ENCODE results near the gene THSD4. TPM values are rescaled to one million over a fixed set of nuclear protein-coding genes. Genes with fewer than 3 reads are reported as not detected.
A peak's percentile ranks its signal among the peaks of the same experiment; 100 is the strongest.

THSD4 gene
- polyA plus RNA-seq, 3 donors, result 29.8 to 31.9 (median 30.7) TPM

DNA sequence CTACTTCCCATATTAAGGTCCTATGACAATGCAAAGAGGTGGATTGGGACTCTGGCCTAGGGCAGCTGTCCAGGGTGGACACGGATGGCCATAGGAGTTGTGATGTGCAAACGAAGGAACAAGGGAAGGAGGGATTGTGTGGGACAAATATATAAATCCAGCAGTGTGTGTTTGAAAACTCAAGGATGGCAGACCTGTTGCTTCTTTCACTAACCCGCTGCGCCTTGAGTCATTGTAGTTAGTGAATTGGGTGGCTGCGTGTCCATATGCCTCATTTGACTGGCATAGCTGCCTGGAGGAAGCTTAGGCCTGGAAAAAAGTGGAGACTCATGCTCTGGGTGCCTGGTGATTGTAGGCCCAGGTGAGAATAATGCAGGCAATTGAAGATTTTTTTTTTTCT, 334.7 kb downstream of the THSD4 start:
- DNase-seq, result no peak

DNA sequence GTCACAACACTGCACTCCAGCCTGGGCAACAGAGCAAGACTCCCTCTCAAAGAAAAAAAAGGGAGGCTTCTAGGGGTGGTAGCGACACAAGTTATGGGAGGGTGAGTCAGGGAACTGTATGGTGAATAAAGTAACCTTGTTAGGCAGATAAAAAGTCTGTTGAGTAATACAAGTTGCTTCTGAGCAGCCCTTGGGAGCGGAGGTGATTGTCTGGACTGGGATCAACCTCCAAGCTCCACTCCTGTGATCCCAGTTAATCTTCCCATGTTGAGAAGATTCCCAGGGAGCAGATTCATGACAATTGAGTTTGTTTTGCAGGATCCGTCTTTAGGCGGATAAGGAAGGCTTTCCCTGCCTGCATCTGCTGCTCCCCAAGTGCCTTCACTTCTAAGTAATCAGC, 335.9 kb downstream of the THSD4 start:
- no peak for DNase-seq

DNA sequence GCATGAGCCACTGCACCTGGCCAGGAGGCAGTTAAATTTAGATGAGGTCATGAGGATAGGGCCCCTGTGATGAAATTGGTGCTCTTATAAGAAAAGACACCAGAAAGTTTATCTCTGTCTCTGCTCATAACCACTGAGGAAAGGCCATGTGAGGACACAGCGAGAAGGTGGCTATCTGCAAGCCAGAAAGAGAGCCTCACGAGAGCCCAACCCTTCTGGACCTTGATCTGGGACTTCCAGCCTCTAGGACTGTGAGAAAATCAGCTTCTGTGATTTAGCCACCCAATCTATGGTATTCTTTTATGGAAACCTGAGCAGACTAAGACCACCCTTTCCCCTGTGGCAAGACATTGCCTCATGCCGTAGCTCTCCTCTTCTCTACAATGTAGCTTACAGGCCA, 337.6 kb downstream of the THSD4 start:
- DNase-seq, result no peak

DNA sequence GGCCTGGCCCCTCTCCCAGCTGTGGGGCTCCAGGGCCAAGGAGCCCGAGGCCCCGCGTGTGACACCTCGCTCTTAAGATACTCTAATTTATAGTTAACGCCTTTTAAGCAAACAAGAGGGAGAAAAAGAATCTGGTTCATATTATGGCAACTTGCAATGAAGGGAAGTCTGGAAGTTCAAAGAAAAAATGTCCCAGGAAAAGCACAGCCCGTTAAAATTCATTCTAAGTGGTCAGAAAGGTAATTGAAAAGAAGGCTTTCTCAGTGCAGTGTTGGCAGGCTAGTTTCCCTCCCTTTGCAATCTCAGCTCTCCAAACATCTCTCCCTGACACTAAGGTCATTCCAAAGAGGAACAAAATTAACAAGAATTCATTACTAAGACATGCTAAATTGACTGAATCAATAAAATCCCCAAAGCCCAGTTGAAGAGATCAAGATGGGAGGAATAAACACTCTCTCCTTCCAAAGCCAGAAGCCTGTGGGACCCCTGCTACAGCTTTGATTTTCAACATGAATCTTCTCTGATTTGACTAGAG, 339.3 kb downstream of the THSD4 start:
- no peak for DNase-seq

DNA sequence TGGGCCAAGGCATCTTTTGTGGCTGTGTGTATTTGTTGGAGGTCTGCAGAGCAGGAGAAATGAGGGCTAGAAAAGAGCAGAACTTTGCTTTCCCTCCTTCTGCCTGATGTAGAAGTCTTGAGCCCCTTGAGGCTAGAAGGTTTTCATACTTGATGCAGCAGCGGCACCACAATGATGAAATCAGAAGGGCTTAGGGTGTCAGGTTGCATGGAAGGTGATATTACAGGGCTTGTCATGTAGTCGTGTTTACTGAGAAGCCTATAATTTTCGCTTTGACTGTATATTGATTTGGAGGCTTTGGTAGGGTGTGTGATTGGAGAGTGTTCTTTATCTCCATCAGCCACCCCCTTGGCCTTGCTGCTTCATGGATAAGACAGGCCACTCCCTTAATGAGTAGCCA, 339.8 kb downstream of the THSD4 start:
- no peak for DNase-seq

DNA sequence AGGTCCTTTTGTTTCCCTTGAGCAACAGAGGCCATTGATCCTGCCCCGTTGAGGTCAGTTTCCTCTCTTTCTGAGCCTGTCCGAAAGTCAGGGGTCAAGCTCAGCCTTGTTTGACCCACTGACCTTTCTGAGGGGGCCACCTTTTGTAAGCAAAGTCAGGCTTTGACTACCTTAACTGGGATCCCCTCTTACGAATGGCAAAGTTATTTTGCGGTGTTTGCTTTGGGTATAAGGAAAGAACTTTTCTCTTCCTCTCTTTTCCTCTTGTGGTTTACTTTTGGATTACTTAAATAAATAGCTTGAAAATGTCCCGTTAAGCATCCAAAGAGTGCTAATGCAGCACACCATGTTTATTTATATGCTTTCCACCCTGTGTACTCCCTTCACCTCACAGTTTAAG, 340.6 kb downstream of the THSD4 start:
- no peak for DNase-seq

DNA sequence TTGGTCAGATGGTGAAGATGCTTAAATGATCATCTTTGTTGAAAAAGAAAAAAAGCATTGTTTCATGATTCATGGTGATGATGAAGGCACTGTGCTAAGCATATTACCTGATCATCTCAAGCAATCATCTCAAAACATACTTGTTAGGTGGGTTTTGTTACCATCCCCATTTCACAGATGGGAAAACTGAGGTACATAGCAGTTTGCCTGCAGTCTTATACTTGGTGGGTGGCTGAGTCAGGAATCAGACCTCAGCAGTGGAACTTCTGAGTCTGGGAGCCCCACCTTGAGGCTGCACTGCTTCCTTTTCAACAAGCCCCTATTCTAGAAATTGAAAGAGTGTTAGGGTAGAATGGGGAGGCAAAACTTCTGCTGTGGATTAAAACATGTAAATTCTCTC, 341.1 kb downstream of the THSD4 start:
- no peak for DNase-seq

DNA sequence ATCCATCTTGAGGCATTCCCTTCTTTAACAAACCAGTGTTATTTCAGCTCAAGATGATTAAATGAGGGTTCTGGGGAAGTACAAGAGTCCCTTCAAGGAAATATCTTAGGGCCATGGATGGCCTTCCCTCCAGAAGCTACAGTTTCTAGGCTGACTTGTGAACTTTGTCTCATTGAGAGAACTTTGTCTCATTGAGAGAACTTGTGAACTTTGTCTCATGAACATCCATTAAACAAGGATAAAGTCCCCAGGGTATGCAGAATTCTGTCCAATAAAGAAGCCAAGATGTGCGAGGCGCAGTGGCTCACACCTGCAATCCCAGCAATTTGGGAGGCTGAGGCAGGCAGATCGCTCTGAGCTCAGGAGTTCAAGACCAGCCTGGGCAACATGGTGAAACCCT, 341.5 kb downstream of the THSD4 start:
- no peak for DNase-seq

DNA sequence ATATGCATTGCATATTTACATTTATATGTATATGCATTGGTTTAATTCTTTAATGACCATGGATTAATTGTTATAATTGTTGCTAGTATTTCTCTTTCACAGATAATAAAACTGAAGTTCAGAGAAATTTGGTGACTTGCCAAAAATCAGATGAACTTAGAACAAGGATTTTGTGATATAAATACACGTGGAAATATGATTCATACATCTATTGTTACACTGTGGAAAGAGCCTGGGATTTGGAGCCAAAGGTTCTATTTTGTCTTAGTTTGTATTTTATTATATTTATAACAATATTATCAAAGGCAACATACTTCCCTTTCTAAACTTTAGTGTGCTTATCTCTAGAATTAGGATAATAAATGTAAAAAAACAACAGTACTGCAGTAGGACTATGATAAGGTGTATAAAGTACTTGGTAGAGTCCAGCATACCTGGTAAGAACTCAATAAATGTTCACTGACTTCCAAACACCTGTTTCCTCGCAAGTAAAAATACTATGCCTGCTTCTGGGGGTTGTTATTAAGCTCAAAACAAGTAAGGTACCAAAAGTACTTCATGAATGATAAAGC, 342.9 kb downstream of the THSD4 start:
- no peak for DNase-seq

DNA sequence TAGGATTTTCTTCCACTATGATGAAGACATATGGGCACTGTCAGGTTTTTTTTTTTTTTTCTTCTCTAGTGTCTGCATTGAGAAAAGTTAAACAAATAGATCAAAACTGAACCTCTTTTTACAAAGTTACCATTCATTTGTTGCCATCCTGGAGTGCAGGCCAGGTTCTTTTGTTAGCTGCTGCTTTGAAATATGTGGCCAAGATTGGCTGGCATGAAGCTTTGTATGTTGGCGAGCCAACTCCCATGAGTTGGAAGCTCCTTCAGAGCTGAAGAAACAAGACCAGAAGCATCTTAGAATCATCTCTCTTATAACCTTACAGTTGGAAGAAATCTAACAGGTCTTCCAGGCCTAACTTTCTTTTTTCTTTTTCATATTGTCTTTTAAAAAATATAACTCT, 346.5 kb downstream of the THSD4 start:
- DNase-seq, result no peak

DNA sequence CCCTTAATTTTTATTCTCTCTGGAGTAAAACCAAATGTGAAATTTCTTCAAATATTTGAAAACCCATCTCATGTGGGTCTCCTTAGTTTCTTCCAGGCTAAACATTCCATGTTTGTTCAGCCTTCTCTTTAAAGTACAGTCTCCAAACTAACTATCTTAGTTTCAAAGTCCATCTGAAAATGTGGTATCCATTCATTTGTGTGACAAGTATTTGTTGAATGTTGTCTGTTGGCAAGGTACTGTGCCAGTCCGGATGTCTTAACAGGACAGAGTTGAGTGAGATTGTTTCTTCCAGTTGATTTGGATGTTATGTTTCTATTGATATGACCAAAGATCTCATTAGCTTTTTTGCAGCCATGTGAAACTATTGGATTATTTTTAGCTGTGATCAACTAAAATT, 347.4 kb downstream of the THSD4 start:
- no peak for DNase-seq

DNA sequence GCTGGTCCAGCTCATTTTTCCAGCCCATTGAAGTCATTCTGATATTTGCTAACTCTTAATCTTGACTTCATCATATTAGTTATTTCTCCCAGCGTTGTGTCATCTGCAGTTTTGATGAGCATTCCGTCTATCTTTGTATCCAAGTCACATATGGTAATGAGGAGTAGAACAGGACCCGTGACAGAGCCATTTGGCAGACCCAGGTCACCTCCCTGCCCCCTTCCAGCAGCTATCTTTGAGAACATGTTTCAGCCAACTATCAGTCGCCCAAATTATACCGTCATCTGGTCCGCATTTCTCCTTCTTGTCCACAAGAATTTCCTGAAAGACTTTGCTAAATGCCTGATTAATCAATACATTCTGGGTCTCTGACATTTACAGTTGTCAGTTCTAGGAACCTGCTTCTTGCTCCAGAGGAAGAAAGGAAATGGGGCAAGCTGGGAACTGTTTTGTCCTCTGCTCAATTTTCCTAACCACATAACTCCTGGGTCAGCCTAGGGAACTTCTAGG, 347.9 kb downstream of the THSD4 start:
- no peak for DNase-seq

DNA sequence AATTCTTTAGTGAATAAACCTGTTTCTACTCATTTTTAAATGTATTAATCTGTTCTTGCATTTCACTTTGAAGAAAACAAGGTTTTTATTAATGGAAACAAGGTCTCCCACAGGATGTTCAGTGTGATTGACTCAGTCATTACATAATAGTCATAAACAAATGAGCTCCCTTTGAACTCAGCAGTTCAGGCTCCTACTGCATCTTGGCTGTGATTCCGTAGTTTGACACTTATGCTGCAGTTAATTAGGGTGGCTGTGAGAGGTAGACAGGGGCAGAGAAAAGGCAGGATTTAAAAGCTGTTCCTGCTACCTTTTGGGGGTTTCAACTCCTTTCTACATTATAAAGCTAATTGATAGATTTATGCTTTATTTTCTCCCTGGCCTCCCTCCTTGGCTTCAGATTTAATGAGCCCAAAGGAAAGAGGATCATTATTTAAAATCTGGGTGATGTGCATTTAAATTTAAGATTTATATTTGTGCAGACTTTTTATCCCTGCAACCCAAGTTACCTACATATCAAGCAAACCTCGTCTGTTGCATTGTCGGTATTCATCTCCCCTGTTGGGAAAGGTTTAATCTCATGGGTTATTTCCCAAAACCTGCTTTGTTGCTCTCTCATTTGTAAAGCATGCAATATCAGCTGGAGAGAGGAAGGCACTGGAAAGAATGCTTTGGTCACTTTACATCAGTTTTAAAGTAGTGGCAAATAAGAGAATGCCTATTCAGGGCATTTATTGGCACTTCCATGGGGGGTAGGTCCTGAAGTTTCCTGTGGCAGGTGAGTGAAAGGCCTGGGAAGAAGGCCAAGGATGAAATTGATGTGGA, 350.1 kb downstream of the THSD4 start:
- DNase-seq, result peak; percentile 19

DNA sequence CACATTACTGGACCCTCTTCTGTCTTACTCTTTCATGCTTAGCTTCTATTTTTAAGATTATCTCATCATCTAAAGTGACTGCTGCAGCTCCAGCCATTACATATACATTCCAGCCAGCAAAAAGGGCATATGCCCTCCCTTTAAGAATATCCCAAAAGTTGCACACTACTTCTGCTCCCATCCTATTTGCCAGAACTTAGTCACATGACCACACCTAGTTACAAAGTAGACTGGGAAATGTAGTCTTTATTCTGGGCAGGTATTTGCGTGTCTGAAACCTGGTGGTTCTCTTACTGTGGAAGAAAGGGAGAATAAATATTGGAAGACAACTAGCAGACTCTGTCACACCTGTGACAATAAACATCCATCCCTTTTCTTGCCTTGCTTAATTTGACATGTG, 353.4 kb downstream of the THSD4 start:
- DNase-seq, result no peak

DNA sequence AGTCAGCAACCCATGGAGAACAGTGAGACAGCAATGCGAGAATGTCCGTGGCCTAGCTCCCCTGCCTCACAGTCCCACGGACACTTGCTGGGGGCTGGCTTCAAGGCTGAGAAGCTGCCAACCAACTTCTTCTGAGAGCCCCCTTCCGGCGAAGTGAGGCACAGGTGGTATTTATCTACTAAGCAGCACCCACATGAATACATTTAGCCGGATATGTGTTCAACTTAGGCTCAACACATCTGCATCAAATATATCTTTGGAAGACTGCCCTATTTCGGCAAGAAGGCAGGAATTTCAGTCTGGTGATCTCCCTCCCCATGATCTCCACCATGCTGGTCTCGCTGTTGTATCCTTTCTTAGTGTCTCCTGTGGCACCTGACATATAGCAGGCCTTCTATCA, 354.1 kb downstream of the THSD4 start:
- DNase-seq, result no peak

DNA sequence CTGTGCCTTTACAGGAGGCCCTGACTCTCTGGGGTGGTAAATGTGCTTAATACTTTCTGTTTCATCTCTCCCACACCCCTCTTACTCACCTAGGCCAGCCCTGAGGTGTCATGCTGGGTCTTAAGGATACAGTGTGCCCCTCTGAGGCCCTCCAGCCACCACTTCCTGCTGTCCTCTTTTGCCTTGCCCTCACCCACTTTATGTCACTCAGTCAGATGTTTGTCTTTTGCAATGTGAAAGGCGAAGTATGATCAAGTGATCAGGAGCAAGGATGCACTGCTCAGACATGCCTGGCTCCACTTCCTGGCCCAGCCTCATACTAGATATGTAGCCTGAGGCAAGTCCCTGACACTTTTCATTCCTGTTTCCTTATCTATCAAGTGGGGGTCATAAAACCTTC, 356.1 kb downstream of the THSD4 start:
- DNase-seq, result no peak

DNA sequence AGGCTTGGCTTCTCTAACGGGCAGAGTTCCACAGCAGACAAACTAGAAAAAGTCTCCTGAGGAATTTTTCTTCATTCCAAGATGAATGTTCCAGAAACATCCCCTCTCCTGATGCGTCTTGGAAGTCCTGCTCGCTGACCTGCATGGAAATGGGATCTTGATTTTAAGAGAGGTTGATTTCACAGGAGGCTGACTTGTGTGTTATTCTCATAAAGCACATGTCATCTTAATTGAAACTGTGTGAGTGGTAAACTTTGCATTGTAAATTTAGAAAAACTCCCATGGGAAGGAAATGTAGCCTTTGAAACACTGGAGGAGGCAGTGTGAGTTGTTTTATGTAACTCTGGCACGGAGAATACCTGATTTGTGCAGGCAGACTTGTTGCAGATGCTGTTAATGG, 357.3 kb downstream of the THSD4 start:
- DNase-seq, result no peak

DNA sequence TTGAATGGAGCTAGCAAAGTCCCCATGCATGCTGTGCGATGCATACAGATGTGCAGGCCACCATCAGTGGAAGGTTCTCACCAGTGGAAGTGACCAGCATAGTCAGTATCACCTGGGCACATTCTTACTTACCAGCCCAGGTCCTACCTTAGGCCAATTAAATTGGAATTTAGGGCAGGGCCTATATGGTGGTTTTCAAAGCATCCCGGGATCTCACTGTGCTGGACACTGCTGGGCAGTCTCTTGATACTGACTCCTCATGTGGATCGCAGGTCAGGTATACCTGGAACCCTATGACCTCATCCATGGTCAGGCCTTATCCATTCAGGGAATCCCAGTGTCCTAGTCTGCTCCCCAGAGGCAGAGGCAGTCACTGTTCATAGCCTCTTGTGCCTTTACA, 358.5 kb downstream of the THSD4 start:
- DNase-seq, result no peak

DNA sequence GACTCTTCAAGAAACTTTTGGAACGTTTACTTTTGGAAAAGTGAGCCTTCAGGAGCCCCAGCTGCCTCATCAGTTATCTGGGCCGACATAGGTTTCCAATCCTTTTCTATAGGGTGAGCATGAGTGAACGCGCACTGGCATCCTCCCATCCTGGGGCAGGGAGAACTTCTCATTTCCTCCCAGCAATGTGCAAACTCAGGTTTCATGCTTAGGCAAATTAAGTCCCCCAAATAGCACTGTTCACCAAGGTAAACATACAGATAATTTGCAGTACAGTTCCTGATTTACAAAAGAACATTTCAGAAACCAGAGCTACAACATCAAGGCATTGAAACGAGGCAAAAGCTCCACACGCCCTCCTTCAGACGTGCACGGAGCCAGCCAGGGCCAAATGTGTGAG, 361.6 kb downstream of the THSD4 start:
- DNase-seq, result no peak

DNA sequence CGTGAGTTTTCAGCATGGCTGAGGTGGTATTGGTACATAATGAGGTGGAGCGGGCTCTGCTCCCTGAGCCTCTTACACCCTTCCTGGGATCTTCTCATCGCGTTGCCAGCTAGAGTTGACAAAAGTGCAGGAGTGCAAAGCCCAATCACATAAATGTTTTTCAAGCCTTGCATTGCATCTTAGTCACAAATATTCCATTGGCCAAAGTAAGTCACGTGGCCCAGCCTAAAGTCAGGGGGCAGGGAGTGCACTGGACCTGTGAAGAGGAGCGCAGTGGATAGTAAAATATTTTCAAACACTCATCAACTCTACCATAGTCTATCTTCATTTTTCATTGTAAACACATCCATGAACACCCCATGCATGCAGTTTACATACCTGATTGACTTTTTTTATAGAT, 365.3 kb downstream of the THSD4 start:
- no peak for DNase-seq

DNA sequence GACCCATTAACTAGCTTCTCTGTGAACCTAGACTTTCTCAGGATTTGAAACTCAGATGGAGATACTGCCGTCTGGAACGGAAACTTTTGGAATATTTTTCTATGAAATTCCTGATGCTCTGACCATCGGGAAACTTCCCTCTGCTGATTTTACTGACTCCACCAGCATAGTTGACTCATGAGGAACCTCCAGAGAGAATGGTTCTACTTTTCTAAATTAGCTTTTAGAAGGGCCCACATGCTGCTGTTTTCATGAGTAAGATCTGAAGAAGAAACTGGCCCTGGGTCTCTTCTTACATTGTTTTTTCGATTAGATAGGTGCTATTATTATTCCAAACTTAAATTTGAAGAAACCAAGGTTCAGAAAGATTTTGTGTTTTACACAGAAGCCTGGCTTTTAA, 368.8 kb downstream of the THSD4 start:
- no peak for DNase-seq

DNA sequence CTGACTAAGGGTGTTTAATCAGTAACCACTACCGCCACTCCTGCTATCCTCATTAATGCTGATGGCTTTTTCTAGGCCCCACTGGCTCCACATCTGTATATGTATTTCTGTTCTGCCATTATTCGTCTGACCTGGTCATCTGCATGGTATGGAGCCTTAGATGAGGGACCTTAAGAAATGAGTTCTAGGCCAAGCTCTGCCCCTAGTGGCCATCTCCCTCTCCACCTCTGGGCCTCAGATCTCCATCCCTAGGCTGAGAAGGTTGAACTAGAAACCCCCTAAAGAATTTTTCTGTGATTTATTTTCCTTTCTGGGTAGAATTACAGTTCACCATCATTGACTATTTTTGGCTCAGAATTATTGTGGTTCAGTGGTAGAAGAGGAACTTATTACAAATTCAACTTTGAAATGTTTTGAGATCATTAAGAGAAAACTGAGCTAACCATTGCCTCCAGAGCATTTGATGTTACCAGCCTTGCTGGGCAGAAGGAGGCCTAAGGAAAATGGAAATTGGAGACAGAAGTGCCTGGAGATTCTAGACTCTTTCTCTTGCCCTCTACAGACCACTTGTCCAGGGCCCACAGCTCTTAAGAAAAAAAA, 369.9 kb downstream of the THSD4 start:
- no peak for DNase-seq

DNA sequence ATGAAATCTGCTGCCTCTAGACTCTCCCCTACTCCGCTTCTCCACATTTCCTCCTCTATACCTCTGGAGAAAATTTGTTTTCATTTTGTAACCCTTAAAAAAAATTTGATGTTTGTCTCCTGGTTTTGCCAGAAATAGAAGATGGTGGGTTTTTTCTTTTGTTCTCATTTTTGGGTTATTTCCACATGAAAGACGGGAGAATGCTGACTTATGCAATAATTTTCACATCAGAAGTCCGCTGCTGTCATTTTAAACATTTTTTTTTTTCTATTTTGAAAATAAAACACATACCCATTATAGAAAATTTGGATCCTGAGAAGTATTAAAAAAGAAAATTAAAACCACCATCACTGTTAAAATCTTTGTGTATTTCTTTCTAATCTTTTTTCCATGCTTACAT, 374.3 kb downstream of the THSD4 start:
- DNase-seq, result no peak
